Transverse colon (tissue), 4 donors: ENCODE measurements around the gene KRT80. TPM values are rescaled to one million over a fixed set of nuclear protein-coding genes. Genes with fewer than 3 reads are reported as not detected.

ENCODE experiments used
- DNase-seq: peaks from one replicate; pipeline ENCODE4 v3.0.0-alpha.2; 2019
- H3K27ac ChIP-seq, 4 donors: fragments of 200-600 bp; sonication (generic); 2 replicates each; pipeline ENCODE4 v1.5.1; 2016 to 2018; ENCODE audit warnings: inconsistent platforms in 4 of 4
- H3K27me3 ChIP-seq: fragments of 200-600 bp; sonication (generic); 2 replicates; pipeline ENCODE4 v1.5.1; 2017; ENCODE audit warnings: inconsistent platforms
- H3K36me3 ChIP-seq, 4 donors: fragments of 200-600 bp; sonication (generic); 2 replicates each; pipeline ENCODE4 v1.5.1; 2017 to 2019; ENCODE audit warnings: inconsistent platforms in 4 of 4
- H3K4me1 ChIP-seq, 4 donors: fragments of 200-600 bp; sonication (generic); 2 replicates each; pipeline ENCODE4 v1.5.1; 2017 to 2020; ENCODE audit warnings: inconsistent platforms in 4 of 4
- H3K4me3 ChIP-seq, 4 donors: fragments of 200-600 bp; sonication (generic); 1 replicate in 1 of 4; 2 replicates in 3 of 4; pipeline versions ENCODE4 v1.5.1 to v1.6.1; 2017 to 2019; ENCODE audit warnings: inconsistent platforms in 4 of 4
- H3K9me3 ChIP-seq, 2 donors: fragments of 200-600 bp; sonication (generic); 2 replicates each; pipeline ENCODE4 v1.5.1; 2017 to 2019; ENCODE audit warnings: inconsistent platforms in 2 of 2
- EP300 ChIP-seq: sonication (generic); formaldehyde crosslinking; IDR thresholded peaks from one replicate; pipeline ENCODE4 v1.6.1; 2017; ENCODE audit warnings: antibody characterized with exemption, low read depth
- POLR2A ChIP-seq: fragments of 450-650 bp; IDR thresholded peaks from one replicate; pipeline ENCODE4 v1.6.1; 2016; ENCODE audit warnings: antibody characterized with exemption, mild to moderate bottlenecking, moderate library complexity
- POLR2AphosphoS5 ChIP-seq, 3 donors: sonication (generic); formaldehyde crosslinking; IDR thresholded peaks; one replicate each; pipeline ENCODE4 v1.6.1; 2016; ENCODE audit warnings: antibody characterized with exemption in 3 of 3
- WGBS, 2 donors: methylation state at CpG; one replicate each; pipeline ENCODE4 v1.1.5; 2018; ENCODE audit warnings: low coverage in 1 of 2; 5-methylcytosine and 5-hydroxymethylcytosine counted together
- in situ Hi-C, 4 donors: fragments of 200-750 bp; cut with MboI; loops; one replicate each; pipeline versions ENCODE4 v1.15.0 to v1.15.1; 2017; ENCODE audit warnings: low sequenced_read_pairs in 3 of 4, low pct_ligation_motif_present in 1 of 4, low pct_unique_long_range_greater_than_20kb in 1 of 4
- intact Hi-C: fragments of 100-400 bp; cut with DNase I; formaldehyde crosslinking; loops from one replicate; pipeline ENCODE4 v1.15.1; 2023; ENCODE audit warnings: low total_unique reads
- total RNA-seq, 4 donors: library from RNA; depleted of rRNA; stranded (reverse); fragments of >200 nt; gene quantifications; one replicate each; pipeline ENCODE4 v1.1.0, GENCODE V29; 2016
- TF ChIP-seq, protein P1 (sequence below), 5 experiments: fragments of 200-600 bp in 3 of 5; fragments of 450-650 bp in 2 of 5; sonication (generic) in 3 of 5; IDR thresholded peaks; 1 replicate in 2 of 5; 2 replicates in 3 of 5; pipeline ENCODE4 v1.5.1; 2016 to 2017; ENCODE audit warnings: antibody characterized with exemption in 5 of 5, inconsistent platforms in 3 of 5, mild to moderate bottlenecking in 2 of 5, moderate library complexity in 1 of 5

KRT80 gene
- total RNA-seq, 4 donors from 2014 or later = 0.14 TPM; not detected in 3

DNA sequence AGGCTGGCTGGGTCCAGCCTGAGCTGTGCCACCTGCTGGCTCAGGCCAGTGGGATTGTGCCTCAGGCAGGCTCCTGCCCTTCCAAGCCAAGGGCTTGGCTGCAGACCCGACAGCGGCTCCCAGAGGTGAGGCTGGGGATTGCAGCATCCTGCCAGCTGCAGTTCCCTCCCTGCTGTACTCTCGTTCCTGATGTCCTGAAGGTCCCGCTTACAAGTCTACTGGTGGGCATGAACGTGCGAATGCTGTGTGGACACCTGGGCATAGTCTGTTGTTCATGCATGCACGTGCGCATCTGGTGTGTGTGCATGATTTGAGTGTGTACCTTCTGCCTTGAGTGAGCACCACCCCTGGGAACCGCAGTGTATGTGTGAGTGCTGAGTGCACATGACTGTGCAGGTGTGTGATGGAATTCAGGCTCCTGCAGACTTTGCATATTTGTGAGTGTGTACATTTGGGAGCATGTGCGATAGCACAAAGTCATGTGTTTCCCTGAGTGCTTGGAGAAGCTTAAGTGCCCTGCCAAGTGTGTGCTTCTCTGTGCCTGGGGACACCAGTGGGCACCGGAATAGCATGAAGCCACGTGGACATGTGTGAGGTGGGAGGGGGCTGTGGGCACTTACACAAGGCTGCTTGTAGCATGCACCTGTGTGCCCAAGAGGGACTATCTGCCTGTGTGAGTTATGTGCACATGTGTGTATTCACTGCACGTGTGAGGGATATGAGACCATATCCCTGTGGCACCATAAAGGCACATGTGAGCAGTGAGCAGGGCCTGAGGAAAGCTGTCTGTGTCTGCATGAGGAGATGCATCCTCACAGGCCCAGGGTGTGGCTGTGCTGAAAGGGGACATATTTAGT is 22.0 kb upstream of the KRT80 start:
- no peaks in the 10 kb centered on the region for H3K9me3 ChIP-seq
- WGBS, 2 donors = 20 to 33% methylated on average over 1 to 13 of the region's 13 CpGs
- peak; percentile 80 for DNase-seq
- intact Hi-C loops (no loop called here), in situ Hi-C loops (no loop called here)
- no peaks in the 10 kb centered on the region for H3K27me3 ChIP-seq
- no peaks in the 10 kb centered on the region for H3K36me3 ChIP-seq
- no peak overlapping the region for H3K4me3 ChIP-seq
- no peak overlapping the region for H3K27ac ChIP-seq
- TF ChIP-seq POLR2AphosphoS5 (IDR thresholded peaks at IDR 0.05) (no peak), EP300 (no peak)
- TF ChIP-seq, protein P1, sequence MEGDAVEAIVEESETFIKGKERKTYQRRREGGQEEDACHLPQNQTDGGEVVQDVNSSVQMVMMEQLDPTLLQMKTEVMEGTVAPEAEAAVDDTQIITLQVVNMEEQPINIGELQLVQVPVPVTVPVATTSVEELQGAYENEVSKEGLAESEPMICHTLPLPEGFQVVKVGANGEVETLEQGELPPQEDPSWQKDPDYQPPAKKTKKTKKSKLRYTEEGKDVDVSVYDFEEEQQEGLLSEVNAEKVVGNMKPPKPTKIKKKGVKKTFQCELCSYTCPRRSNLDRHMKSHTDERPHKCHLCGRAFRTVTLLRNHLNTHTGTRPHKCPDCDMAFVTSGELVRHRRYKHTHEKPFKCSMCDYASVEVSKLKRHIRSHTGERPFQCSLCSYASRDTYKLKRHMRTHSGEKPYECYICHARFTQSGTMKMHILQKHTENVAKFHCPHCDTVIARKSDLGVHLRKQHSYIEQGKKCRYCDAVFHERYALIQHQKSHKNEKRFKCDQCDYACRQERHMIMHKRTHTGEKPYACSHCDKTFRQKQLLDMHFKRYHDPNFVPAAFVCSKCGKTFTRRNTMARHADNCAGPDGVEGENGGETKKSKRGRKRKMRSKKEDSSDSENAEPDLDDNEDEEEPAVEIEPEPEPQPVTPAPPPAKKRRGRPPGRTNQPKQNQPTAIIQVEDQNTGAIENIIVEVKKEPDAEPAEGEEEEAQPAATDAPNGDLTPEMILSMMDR (IDR thresholded peaks at IDR 0.05) = peak; percentile 76 to 96 (median 92)
- peaks cover 0 to 17% (median 8%) of the 10 kb centered on the region in 4 donors for H3K4me1 ChIP-seq

DNA sequence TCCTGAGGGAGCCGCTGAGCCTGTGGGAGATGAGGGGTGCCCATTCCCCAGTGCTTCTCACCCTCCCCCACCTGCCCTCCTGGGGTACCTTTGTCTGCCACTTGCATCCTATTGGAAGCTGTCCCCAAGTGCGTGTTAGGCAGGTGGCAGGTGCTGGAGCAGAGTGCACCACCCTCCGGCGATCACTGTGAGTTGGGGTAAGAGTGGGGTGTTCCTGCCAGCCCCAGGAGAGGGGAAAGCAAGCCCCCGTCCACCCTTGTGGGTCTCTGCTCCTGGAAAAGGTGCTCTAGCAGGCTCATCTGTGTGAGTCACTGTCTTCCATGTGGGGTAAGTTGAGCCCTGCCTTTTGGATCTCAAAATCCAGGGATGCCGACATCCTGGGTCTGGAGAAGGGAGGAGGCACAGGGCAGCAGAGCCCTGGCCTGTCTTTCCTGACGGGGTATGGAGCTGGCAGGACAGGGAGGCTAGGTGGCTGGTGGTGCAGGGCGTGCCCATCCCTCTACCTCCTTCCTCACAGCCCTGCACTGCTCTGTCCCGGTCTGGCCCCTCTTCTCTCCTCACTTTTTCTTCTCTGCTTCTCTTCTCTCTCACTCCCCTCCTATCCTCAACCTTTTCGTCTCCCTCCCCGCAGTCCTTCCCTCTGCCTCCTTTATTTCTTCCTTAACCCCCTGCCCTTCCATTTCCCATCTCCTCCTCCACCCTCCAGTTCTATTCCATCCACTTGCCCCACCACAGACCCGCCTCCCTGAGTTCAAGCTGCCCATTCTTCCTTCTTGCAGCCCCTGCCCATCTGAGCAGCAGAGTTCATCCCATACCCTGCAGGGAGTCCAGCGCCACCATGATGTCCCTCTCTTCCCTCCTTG is 21.1 kb upstream of the KRT80 start:
- Histone ChIP-seq H3K27ac (no peak overlapping the region), H3K9me3 (no peaks in the 10 kb centered on the region), H3K27me3 (no peaks in the 10 kb centered on the region), H3K4me1 (peaks cover 0 to 16% (median 9%) of the 10 kb centered on the region in 4 donors), H3K4me3 (no peak overlapping the region), H3K36me3 (no peaks in the 10 kb centered on the region)
- WGBS, 2 donors = 68 to 72% methylated on average over 5 to 13 of the region's 13 CpGs
- DNase-seq = no peak
- TF ChIP-seq POLR2AphosphoS5 (IDR thresholded peaks at IDR 0.05) = no peak
- no peak for TF ChIP-seq POLR2A
- TF ChIP-seq EP300 = no peak
- TF ChIP-seq, protein P1 (IDR thresholded peaks at IDR 0.05) = no peak
- intact Hi-C loops = no loop called here
- in situ Hi-C loops = no loop called here

DNA sequence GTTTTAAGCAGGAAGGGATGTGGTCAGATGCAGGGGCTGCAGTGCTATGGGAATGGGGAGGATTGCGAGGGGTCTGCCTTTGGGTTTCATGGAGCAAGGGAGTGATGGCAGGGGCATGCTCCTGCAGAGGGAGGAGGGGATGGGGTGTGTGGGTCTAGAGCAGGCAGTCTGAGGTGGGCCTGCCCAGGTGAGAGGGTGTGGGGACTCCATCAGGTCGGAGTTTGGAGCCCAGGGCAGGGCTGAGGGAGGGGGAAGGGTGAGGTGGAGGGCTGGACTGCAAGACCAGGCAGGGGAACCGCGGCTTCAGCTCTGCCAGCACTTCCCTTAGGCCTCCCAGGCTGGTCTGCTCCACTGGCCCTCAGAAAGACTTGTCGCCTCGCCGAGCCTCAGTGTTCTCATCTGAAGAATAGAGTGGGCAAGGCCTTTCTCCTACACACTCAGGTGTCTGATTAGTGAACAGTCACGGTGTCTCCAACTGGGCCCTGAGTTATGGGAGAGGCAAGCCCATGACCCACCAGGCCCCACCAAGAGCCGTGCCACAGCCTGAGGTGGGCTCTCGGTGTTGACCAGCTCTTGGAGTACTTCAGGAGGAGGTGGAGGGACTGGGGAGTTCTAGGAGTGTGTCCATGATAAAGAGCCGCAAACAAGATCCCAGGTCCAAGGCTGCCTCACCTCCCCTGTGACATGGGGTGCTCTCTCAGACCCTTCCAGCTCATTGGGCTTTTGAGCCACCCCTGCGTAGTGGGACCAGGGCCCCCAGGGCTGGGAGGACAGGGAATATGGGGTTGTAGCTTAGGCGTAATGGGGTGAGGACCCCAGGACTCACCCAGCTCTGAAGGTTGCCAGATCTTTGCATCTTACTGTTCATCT is 20.1 kb upstream of the KRT80 start:
- no peak for DNase-seq
- Histone ChIP-seq H3K27ac (no peak overlapping the region), H3K9me3 (no peaks in the 10 kb centered on the region), H3K4me1 (peaks cover 0 to 12% (median 3%) of the 10 kb centered on the region in 4 donors), H3K27me3 (no peaks in the 10 kb centered on the region), H3K4me3 (no peak overlapping the region), H3K36me3 (no peaks in the 10 kb centered on the region)
- TF ChIP-seq EP300 (no peak), POLR2A (no peak), POLR2AphosphoS5 (IDR thresholded peaks at IDR 0.05) (no peak)
- TF ChIP-seq, protein P1 (IDR thresholded peaks at IDR 0.05) = no peak
- intact Hi-C loops (no loop called here), in situ Hi-C loops (no loop called here)
- WGBS, 2 donors = 85 to 100% methylated on average over 1 to 13 of the region's 13 CpGs
